ENCODE measurements around the gene ZFYVE28. TPM values are rescaled to one million over a fixed set of nuclear protein-coding genes. Genes with fewer than 3 reads are reported as not detected.

Gene ZFYVE28
- total RNA-seq, 1 donor from 2014 or later: 1.3 TPM

DNA sequence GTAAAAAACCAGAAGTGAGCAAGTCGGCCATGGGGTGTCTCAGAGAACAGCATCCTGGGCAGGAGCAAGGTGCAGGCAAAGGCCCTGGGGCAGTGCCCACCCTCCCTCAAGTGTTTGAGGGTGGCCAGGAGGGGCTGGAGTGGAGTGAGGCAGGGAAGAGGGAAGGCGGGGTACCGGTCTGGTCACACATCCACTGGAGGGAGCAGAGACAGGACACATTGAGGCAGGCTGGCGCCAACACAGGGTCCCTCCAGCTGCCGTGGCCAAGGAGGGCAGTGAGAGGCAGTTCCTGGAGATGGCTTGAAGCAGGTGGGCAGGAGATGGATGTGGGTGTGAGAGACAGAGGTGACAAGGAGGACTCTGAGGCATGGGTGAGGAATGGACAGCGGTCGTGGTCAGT, 30.1 kb upstream of the ZFYVE28 start:
- Histone ChIP-seq H3K27me3 (ENCODE audit: control insufficient read depth, insufficient read depth, low read length) (peaks cover 2% of the 10 kb centered on the region), H3K4me3 (ENCODE audit: low read depth, low read length) (no peak overlapping the region), H3K36me3 (ENCODE audit: control insufficient read depth, insufficient read depth, low read length) (no peaks in the 10 kb centered on the region)
- TF ChIP-seq, protein P1, sequence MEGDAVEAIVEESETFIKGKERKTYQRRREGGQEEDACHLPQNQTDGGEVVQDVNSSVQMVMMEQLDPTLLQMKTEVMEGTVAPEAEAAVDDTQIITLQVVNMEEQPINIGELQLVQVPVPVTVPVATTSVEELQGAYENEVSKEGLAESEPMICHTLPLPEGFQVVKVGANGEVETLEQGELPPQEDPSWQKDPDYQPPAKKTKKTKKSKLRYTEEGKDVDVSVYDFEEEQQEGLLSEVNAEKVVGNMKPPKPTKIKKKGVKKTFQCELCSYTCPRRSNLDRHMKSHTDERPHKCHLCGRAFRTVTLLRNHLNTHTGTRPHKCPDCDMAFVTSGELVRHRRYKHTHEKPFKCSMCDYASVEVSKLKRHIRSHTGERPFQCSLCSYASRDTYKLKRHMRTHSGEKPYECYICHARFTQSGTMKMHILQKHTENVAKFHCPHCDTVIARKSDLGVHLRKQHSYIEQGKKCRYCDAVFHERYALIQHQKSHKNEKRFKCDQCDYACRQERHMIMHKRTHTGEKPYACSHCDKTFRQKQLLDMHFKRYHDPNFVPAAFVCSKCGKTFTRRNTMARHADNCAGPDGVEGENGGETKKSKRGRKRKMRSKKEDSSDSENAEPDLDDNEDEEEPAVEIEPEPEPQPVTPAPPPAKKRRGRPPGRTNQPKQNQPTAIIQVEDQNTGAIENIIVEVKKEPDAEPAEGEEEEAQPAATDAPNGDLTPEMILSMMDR (IDR thresholded peaks at IDR 0.05; ENCODE audit: insufficient read depth, low read length, severe bottlenecking): no peak
- DNase-seq (ENCODE audit: low read depth): no peak
- FAIRE-seq: no peak

DNA sequence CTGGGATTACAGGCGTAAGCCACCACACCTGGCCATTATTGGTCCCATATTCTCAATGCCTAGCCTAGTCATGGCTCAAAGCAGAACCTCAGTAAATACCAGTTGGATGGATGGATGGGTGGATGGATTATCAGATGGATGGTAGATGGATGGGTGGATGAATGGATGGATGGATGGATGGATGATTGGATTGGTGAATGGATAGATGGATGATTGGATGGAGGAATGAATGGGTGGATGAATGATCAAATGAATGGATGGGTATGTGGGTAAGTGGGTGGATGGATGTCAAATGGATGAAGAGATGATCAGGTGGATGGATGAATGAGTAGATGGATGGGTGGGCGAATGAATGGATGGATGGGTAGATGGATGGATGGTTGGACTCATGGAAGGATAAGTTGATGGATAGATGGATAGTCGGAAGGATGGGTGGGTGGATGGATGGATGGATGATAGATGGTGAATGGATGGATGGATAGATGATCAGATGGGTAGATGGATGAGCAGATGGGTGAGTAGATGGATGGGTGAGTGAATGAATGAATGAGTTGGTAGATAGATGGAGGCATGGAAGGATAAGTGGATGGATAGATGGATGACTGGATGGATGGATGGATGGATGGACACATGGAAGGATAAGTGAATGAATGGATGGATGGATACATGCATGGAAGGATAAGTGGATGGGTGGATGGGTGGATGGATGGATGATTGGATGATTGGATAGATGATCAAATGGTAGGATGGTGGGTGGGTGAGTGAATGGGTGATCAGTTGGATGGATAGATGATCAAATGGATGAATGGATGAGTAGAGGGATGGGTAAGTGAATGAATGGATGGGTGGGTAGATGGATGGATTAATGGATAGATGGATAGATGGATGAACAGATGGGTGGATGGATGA, 28.5 kb upstream of the ZFYVE28 start:
- Histone ChIP-seq H3K4me3 (ENCODE audit: low read depth, low read length) (no peak overlapping the region), H3K36me3 (ENCODE audit: control insufficient read depth, insufficient read depth, low read length) (no peaks in the 10 kb centered on the region), H3K27me3 (ENCODE audit: control insufficient read depth, insufficient read depth, low read length) (peaks cover 2% of the 10 kb centered on the region)
- TF ChIP-seq, protein P1 (IDR thresholded peaks at IDR 0.05; ENCODE audit: insufficient read depth, low read length, severe bottlenecking): no peak
- FAIRE-seq (no peak), DNase-seq (ENCODE audit: low read depth) (no peak)

DNA sequence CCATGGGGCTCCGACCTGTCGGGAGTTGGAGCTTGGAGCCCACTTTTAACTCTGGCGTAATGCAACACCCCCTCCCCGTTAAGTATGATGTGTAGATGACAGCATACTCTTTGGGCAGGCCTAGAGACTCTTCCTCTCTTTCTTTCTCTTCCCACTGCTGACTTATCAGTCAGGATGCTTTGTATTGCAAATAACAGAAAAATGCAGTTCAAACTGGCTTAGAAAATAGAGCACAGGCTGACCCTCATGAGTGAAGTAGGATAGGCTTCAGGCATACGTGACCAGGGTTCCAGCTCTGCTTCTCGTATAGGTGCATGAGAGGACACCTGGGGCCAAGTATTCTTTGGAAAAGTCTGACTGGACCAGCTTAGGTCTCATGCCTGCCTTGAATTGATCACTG, 27.1 kb upstream of the ZFYVE28 start:
- Histone ChIP-seq H3K4me3 (ENCODE audit: low read depth, low read length) (no peak overlapping the region), H3K36me3 (ENCODE audit: control insufficient read depth, insufficient read depth, low read length) (no peaks in the 10 kb centered on the region), H3K27me3 (ENCODE audit: control insufficient read depth, insufficient read depth, low read length) (peaks cover 2% of the 10 kb centered on the region)
- TF ChIP-seq, protein P1 (IDR thresholded peaks at IDR 0.05; ENCODE audit: insufficient read depth, low read length, severe bottlenecking): no peak
- no peak for DNase-seq (ENCODE audit: low read depth)
- no peak for FAIRE-seq

DNA sequence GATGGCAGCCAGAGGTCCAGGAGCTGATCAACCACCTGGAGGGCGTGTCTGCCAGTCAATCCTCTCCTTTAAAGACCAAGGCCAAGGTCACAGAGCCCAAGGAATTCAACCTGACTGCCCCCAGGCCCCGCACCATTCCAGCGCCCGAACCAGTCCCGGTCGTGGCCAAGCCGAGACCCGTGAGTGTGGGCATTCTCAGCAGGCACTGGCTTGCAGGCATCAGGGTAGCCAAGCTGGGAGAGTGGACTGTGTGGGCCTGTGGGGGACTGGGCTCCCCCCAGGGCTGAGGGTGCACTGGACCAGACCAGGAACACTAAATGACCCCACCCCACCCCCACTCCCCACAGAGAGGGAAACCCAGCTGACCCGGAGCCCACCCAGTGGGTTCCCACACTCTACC, 26.7 kb upstream of the ZFYVE28 start:
- TF ChIP-seq, protein P1 (IDR thresholded peaks at IDR 0.05; ENCODE audit: insufficient read depth, low read length, severe bottlenecking): no peak
- DNase-seq (ENCODE audit: low read depth): no peak
- Histone ChIP-seq H3K4me3 (ENCODE audit: low read depth, low read length) (no peak overlapping the region), H3K36me3 (ENCODE audit: control insufficient read depth, insufficient read depth, low read length) (no peaks in the 10 kb centered on the region), H3K27me3 (ENCODE audit: control insufficient read depth, insufficient read depth, low read length) (peaks cover 2% of the 10 kb centered on the region)
- FAIRE-seq: no peak

DNA sequence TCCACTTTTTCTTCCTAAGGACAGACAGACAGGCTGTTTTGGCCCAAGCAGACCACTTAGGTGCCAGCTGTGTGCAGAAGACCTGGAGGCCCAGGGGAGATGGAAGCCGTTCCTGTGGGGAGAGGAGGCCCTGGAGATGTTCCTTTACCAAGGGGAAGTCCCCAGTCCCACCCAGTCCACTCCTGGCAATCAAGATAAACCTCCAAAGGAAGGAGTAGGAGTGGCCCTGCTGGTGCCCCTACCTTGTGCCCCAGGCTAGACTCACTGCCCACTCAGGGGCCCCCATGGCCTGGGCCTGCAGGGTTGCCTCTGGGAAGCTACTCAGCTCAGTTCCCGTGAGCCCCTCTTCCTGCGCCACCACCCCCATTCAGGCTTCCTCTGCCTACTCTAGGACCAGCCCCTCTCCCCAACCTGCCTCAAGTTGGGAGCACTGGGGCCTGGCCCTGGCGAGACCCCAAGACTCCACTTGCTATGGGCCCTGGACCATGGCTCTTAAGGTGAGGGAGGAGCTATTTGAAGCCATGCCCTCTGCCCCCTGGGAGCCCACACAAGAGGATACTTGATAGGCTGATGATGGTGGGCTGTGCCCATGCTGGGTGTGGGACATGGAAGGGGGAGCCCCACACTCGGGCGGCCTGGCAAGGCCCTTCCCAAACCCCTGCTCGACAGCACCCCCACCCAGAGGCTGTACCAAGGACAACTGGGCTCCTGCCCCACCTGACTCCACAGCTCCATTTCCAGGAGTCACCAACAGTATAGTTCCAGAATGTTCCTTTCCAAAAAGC, 25.7 kb upstream of the ZFYVE28 start:
- FAIRE-seq (no peak), DNase-seq (ENCODE audit: low read depth) (no peak)
- Histone ChIP-seq H3K4me3 (ENCODE audit: low read depth, low read length) (no peak overlapping the region), H3K36me3 (ENCODE audit: control insufficient read depth, insufficient read depth, low read length) (no peaks in the 10 kb centered on the region), H3K27me3 (ENCODE audit: control insufficient read depth, insufficient read depth, low read length) (peaks cover 2% of the 10 kb centered on the region)
- TF ChIP-seq, protein P1 (IDR thresholded peaks at IDR 0.05; ENCODE audit: insufficient read depth, low read length, severe bottlenecking): no peak
